Endothelial cell of umbilical vein (primary cell): ENCODE data around the gene ARFGEF3. TPM values are rescaled to one million over a fixed set of nuclear protein-coding genes. Genes with fewer than 3 reads are reported as not detected.

Source experiments
- BruUV-seq: library from RNA; stranded (reverse); fragments of 400-500 nt; replicated peaks from 2 replicates; lab custom pipeline; 2021; lab: Mats Ljungman, UMichigan
- CTCF ChIA-PET: fragments of 300-600, 350-600 bp; sonication (Branson Sonifier 250); formaldehyde crosslinking; loops from one replicate; lab custom pipeline; 2021; ENCODE audit warnings: antibody characterized with exemption, inconsistent platforms; lab: Charles Lee
- POLR2A ChIA-PET: fragments of 300-600, 350-600 bp; sonication (Branson Sonifier 250); formaldehyde crosslinking; loops from one replicate; lab custom pipeline; 2021; ENCODE audit warnings: antibody characterized with exemption, inconsistent platforms; lab: Charles Lee
- DNase-seq: peaks from one replicate; pipeline ENCODE4 v3.0.0-alpha.2; 2011; ENCODE audit warnings: low read depth, low spot score
- FAIRE-seq: peaks from 2 replicates; lab custom pipeline; 2011; peaks lifted over from hg19 to GRCh38; lab: Jason Lieb, UNC
- H2AFZ ChIP-seq: 2 replicates; pipeline ENCODE4 v1.6.0; 2012; ENCODE audit warnings: low read depth, low read length, control low read depth, inconsistent platforms
- H3K27ac ChIP-seq: 2 replicates; pipeline ENCODE4 v1.5.1; 2011; ENCODE audit warnings: low read depth, mild to moderate bottlenecking, control low read depth, low read length, moderate library complexity; ENCODE audit not compliant: insufficient read depth
- H3K27me3 ChIP-seq, 2 experiments: 2 replicates each; pipeline versions ENCODE4 v1.6.0 to v1.6.1; 2011; ENCODE audit warnings: low read length in 2 of 2, mixed read lengths in 1 of 2; ENCODE audit not compliant: control insufficient read depth in 2 of 2, insufficient read depth in 2 of 2
- H3K36me3 ChIP-seq, 2 experiments: 2 replicates in 1 of 2; 3 replicates in 1 of 2; pipeline ENCODE4 v1.5.1; 2011; ENCODE audit warnings: low read length in 2 of 2, mild to moderate bottlenecking in 1 of 2, moderate library complexity in 1 of 2; ENCODE audit not compliant: control insufficient read depth in 2 of 2, insufficient read depth in 2 of 2; ENCODE audit errors: extremely low read depth in 1 of 2
- H3K4me1 ChIP-seq: 3 replicates; pipeline ENCODE4 v1.5.1; 2011; ENCODE audit warnings: mild to moderate bottlenecking, low read length; ENCODE audit not compliant: control insufficient read depth, insufficient read depth; ENCODE audit errors: extremely low read depth
- H3K4me2 ChIP-seq: 2 replicates; pipeline ENCODE4 v1.6.1; 2011; ENCODE audit warnings: low read length, control low read depth, mixed read lengths; ENCODE audit not compliant: insufficient read depth
- H3K4me3 ChIP-seq, 3 experiments: fragments of 200-600 bp in 1 of 3; sonication (generic), shearing (Covaris generic) in 1 of 3; replicated peaks in 1 of 3; 2 replicates each; pipeline ENCODE4 v1.5.1; 2011 to 2016; ENCODE audit warnings: control low read depth in 3 of 3, low read length in 3 of 3, mild to moderate bottlenecking in 2 of 3, inconsistent platforms in 1 of 3, low read depth in 1 of 3, moderate library complexity in 1 of 3; ENCODE audit not compliant: insufficient read depth in 1 of 3
- H3K79me2 ChIP-seq: 2 replicates; pipeline ENCODE4 v1.6.0; 2012; ENCODE audit warnings: low read length, inconsistent platforms; ENCODE audit not compliant: control insufficient read depth, insufficient read depth
- H3K9ac ChIP-seq: replicated peaks from 2 replicates; pipeline ENCODE3; 2011; ENCODE audit warnings: low read length, control low read depth; ENCODE audit not compliant: insufficient read depth; ENCODE audit errors: extremely low read depth
- H3K9me1 ChIP-seq: replicated peaks from 3 replicates; pipeline ENCODE4 v1.6.0; 2011; ENCODE audit warnings: mild to moderate bottlenecking, low read length; ENCODE audit not compliant: control insufficient read depth, insufficient read depth; ENCODE audit errors: extremely low read depth
- H3K9me3 ChIP-seq: replicated peaks from 2 replicates; pipeline ENCODE4 v1.5.1; 2012; ENCODE audit warnings: low read length, inconsistent platforms; ENCODE audit not compliant: control insufficient read depth, insufficient read depth
- H4K20me1 ChIP-seq: replicated peaks from 2 replicates; pipeline ENCODE3; 2011; ENCODE audit warnings: mild to moderate bottlenecking, low read length; ENCODE audit not compliant: control insufficient read depth, insufficient read depth; ENCODE audit errors: extremely low read depth
- FOS ChIP-seq: IDR thresholded peaks from 2 replicates; pipeline ENCODE4 v1.6.1; 2011; ENCODE audit warnings: mild to moderate bottlenecking, low read length, moderate library complexity, borderline replicate concordance; ENCODE audit not compliant: insufficient read depth
- GATA2 ChIP-seq: IDR thresholded peaks from 2 replicates; pipeline ENCODE4 v1.7.0; 2011; ENCODE audit warnings: low read depth, mild to moderate bottlenecking, moderate library complexity, mixed read lengths, low read length; ENCODE audit not compliant: insufficient read length, insufficient read depth
- JUN ChIP-seq: IDR thresholded peaks from 2 replicates; pipeline ENCODE4 v1.6.1; 2011; ENCODE audit warnings: borderline replicate concordance, low read depth; ENCODE audit not compliant: insufficient read length, insufficient read depth
- POLR2A ChIP-seq: IDR thresholded peaks from 2 replicates; pipeline ENCODE4 v1.6.1; 2012; ENCODE audit warnings: low read depth, mild to moderate bottlenecking, control low read depth, low read length
- dilution Hi-C: fragments of 300-500 bp; cut with MboI; formaldehyde crosslinking; loops from one replicate; pipeline ENCODE4 v1.15.0; 2019; ENCODE audit warnings: low sequenced_read_pairs; ENCODE audit not compliant: extremely low pct_ligation_motif_present
- intact Hi-C: fragments of 100-400 bp; cut with micrococcal nuclease; formaldehyde crosslinking; loops from one replicate; pipeline ENCODE4 v1.10.0; 2022
- polyA plus RNA-seq, 4 experiments: library from polyadenylated mRNA; depleted of rRNA in 3 of 4; stranded (reverse) in 3 of 4; unstranded in 1 of 4; fragments of >200 nt; gene quantifications; 2 replicates each; pipeline versions ENCODE4 v1.2.1 to v1.2.3, GENCODE V29; 2011 to 2012; ENCODE audit warnings: missing spikeins in 1 of 4
- total RNA-seq: library from RNA; stranded (reverse); gene quantifications from 2 replicates; pipeline ENCODE4 v1.2.3, GENCODE V29; 2021

ARFGEF3 gene
- total and polyA plus RNA-seq, 2 donors (not counting 3 experiments of a cell fraction or from before 2014, with no cell fraction given) = 1.3 to 7.3 TPM

GRCh38 chr6:138297761-138298298 lies 136.1 kb downstream of the ARFGEF3 start:
- no peaks in the 10 kb centered on the region for H3K27me3 ChIP-seq
- H3K4me2 ChIP-seq = no peak overlapping the region
- ChIA-PET POLR2A (interaction anchor here (0.5 kb wide), 1 partner anchor 73 kb away, joined by 4 read pairs; no protein-coding TSS in a partner anchor), CTCF (interaction anchor here (0.9 to 2.1 kb wide), 3 partner anchors 9 to 13 kb away, joined by 3 to 14 read pairs (median 3); no protein-coding TSS in a partner anchor)
- no peak overlapping the region for H3K9ac ChIP-seq
- H3K4me3 ChIP-seq = no peak overlapping the region
- intact Hi-C loops (no loop called here), dilution Hi-C loops (no loop called here)
- no peaks in the 10 kb centered on the region for H3K79me2 ChIP-seq
- no peaks in the 10 kb centered on the region for H4K20me1 ChIP-seq
- no peaks in the 10 kb centered on the region for H3K9me1 ChIP-seq
- FAIRE-seq (no peak), DNase-seq (no peak)
- no peak overlapping the region for H2AFZ ChIP-seq
- no TSS peak for BruUV-seq
- H3K27ac ChIP-seq = no peak overlapping the region
- H3K4me1 ChIP-seq = peaks cover 2% of the 10 kb centered on the region
- H3K36me3 ChIP-seq = no peaks in the 10 kb centered on the region
- no peak for TF ChIP-seq POLR2A
- TF ChIP-seq FOS = peak; percentile 52
- peak; percentile 8 for TF ChIP-seq JUN
- H3K9me3 ChIP-seq = no peaks in the 10 kb centered on the region

- DNase-seq = no peak
- Histone ChIP-seq H3K36me3 (no peaks in the 10 kb centered on the region), H3K9ac (no peak overlapping the region), H3K9me3 (no peaks in the 10 kb centered on the region), H3K79me2 (no peaks in the 10 kb centered on the region), H3K27me3 (no peaks in the 10 kb centered on the region), H3K9me1 (no peaks in the 10 kb centered on the region), H3K4me3 (no peak overlapping the region), H3K4me1 (no peaks in the 10 kb centered on the region), H3K27ac (no peak overlapping the region), H2AFZ (no peak overlapping the region), H4K20me1 (no peaks in the 10 kb centered on the region), H3K4me2 (no peak overlapping the region)
- POLR2A ChIA-PET = no interaction called here
- CTCF ChIA-PET = no interaction called here
- FAIRE-seq = no peak
- intact Hi-C loops (no loop called here), dilution Hi-C loops (no loop called here)
- TF ChIP-seq POLR2A (no peak), GATA2 (no peak)
- BruUV-seq = no TSS peak
Measured at GRCh38 chr6:138300469-138300868, 138.7 kb downstream of the ARFGEF3 start.
